ENCODE measurements around the gene CCDC34.

CCDC34 gene

GRCh38 chr11:27401280-27401832, 38.3 kb upstream of the CCDC34 start:
- no peaks in the 10 kb centered on the region for H3K27me3 ChIP-seq (ENCODE audit: low read depth)
- no peaks in the 10 kb centered on the region for H3K9me3 ChIP-seq
- no peak for DNase-seq (ENCODE audit: low spot score in 2 of 2)
- in situ Hi-C loops (cut with MboI; ENCODE audit: low sequenced_read_pairs): no loop called here
- no peak overlapping the region for H3K4me3 ChIP-seq
- peaks cover 17% of the 10 kb centered on the region for H3K4me1 ChIP-seq
- peaks cover 8% of the 10 kb centered on the region; the same call in 1 of the 2 replicates for H3K36me3 ChIP-seq (replicated peaks)

GRCh38 chr11:27398400-27398770, 35.4 kb upstream of the CCDC34 start:
- in situ Hi-C loops (cut with MboI; ENCODE audit: low sequenced_read_pairs): no loop called here

GRCh38 chr11:27397624-27398399, 34.8 kb upstream of the CCDC34 start:
- Histone ChIP-seq H3K36me3 (replicated peaks) (no peaks in the 10 kb centered on the region; the same call in 1 of the 2 replicates), H3K4me3 (no peak overlapping the region), H3K4me1 (peaks cover 52% of the 10 kb centered on the region), H3K27me3 (ENCODE audit: low read depth) (no peaks in the 10 kb centered on the region), H3K9me3 (no peaks in the 10 kb centered on the region)
- peak in 1 of 2 experiments; percentile 46 for DNase-seq (ENCODE audit: low spot score in 2 of 2)
- in situ Hi-C loops (cut with MboI; ENCODE audit: low sequenced_read_pairs): no loop called here

More at GRCh38 chr11:27398400-27398770, 35.4 kb upstream of the CCDC34 start:
- Histone ChIP-seq H3K9me3 (no peaks in the 10 kb centered on the region), H3K27me3 (ENCODE audit: low read depth) (no peaks in the 10 kb centered on the region), H3K4me3 (no peak overlapping the region), H3K4me1 (peaks cover 47% of the 10 kb centered on the region), H3K36me3 (replicated peaks) (no peaks in the 10 kb centered on the region; the same call in 1 of the 2 replicates)
- no peak for DNase-seq (ENCODE audit: low spot score in 2 of 2)

GRCh38 chr11:27396259-27396839, 33.3 kb upstream of the CCDC34 start:
- DNase-seq (ENCODE audit: low spot score in 2 of 2): no peak
- H3K4me3 ChIP-seq: no peak overlapping the region
- no peaks in the 10 kb centered on the region for H3K27me3 ChIP-seq (ENCODE audit: low read depth)
- peaks cover 4% of the 10 kb centered on the region; the same call in 1 of the 2 replicates for H3K36me3 ChIP-seq (replicated peaks)
- peaks cover 67% of the 10 kb centered on the region for H3K4me1 ChIP-seq
- H3K9me3 ChIP-seq: no peaks in the 10 kb centered on the region
- in situ Hi-C loops (cut with MboI; ENCODE audit: low sequenced_read_pairs): no loop called here

GRCh38 chr11:27395556-27396258, 32.7 kb upstream of the CCDC34 start:
- no peak overlapping the region for H3K4me3 ChIP-seq
- no peaks in the 10 kb centered on the region for H3K27me3 ChIP-seq (ENCODE audit: low read depth)
- no peaks in the 10 kb centered on the region for H3K9me3 ChIP-seq
- in situ Hi-C loops (cut with MboI; ENCODE audit: low sequenced_read_pairs): no loop called here
- H3K36me3 ChIP-seq (replicated peaks): peaks cover 4% of the 10 kb centered on the region; the same call in 1 of the 2 replicates
- DNase-seq (ENCODE audit: low spot score in 2 of 2): no peak
- peaks cover 71% of the 10 kb centered on the region for H3K4me1 ChIP-seq

- peaks cover 78% of the 10 kb centered on the region for H3K4me1 ChIP-seq
- in situ Hi-C loops (cut with MboI; ENCODE audit: low sequenced_read_pairs): no loop called here
- DNase-seq (ENCODE audit: low spot score in 2 of 2): no peak
- H3K36me3 ChIP-seq (replicated peaks): peaks cover 12% of the 10 kb centered on the region
- no peaks in the 10 kb centered on the region for H3K27me3 ChIP-seq (ENCODE audit: low read depth)
- no peaks in the 10 kb centered on the region for H3K9me3 ChIP-seq
- no peak overlapping the region for H3K4me3 ChIP-seq
These were observed 31.8 kb upstream of the CCDC34 start for GRCh38 chr11:27394781-27395228.

- Histone ChIP-seq H3K9me3 (no peaks in the 10 kb centered on the region), H3K27me3 (ENCODE audit: low read depth) (no peaks in the 10 kb centered on the region), H3K36me3 (replicated peaks) (peaks cover 15% of the 10 kb centered on the region), H3K4me3 (no peak overlapping the region), H3K4me1 (peaks cover 87% of the 10 kb centered on the region)
- in situ Hi-C loops (cut with MboI; ENCODE audit: low sequenced_read_pairs): no loop called here
- peak; percentile 27 to 79 for DNase-seq (ENCODE audit: low spot score in 2 of 2)
These were observed 29.5 kb upstream of the CCDC34 start for GRCh38 chr11:27392278-27393114.

GRCh38 chr11:27391331-27392015, 28.5 kb upstream of the CCDC34 start:
- in situ Hi-C loops (cut with MboI; ENCODE audit: low sequenced_read_pairs): no loop called here
- Histone ChIP-seq H3K4me3 (no peak overlapping the region), H3K27me3 (ENCODE audit: low read depth) (no peaks in the 10 kb centered on the region), H3K36me3 (replicated peaks) (peaks cover 15% of the 10 kb centered on the region), H3K4me1 (peaks cover 83% of the 10 kb centered on the region), H3K9me3 (no peaks in the 10 kb centered on the region)
- DNase-seq (ENCODE audit: low spot score in 2 of 2): no peak

GRCh38 chr11:27390318-27391295, 27.6 kb upstream of the CCDC34 start:
- DNase-seq (ENCODE audit: low spot score in 2 of 2): no peak
- Histone ChIP-seq H3K4me1 (peaks cover 74% of the 10 kb centered on the region), H3K4me3 (no peak overlapping the region), H3K27me3 (ENCODE audit: low read depth) (no peaks in the 10 kb centered on the region), H3K9me3 (no peaks in the 10 kb centered on the region), H3K36me3 (replicated peaks) (peaks cover 20% of the 10 kb centered on the region)
- in situ Hi-C loops (cut with MboI; ENCODE audit: low sequenced_read_pairs): no loop called here

- Histone ChIP-seq H3K27me3 (ENCODE audit: low read depth) (no peaks in the 10 kb centered on the region), H3K36me3 (replicated peaks) (peaks cover 34% of the 10 kb centered on the region), H3K9me3 (no peaks in the 10 kb centered on the region), H3K4me1 (peaks cover 57% of the 10 kb centered on the region), H3K4me3 (no peak overlapping the region)
- in situ Hi-C loops (cut with MboI; ENCODE audit: low sequenced_read_pairs): no loop called here
- DNase-seq (ENCODE audit: low spot score in 2 of 2): no peak
These were observed 25.9 kb upstream of the CCDC34 start for GRCh38 chr11:27388869-27389268.

- DNase-seq (ENCODE audit: low spot score in 2 of 2): no peak
- H3K4me3 ChIP-seq: no peak overlapping the region
- in situ Hi-C loops (cut with MboI; ENCODE audit: low sequenced_read_pairs): no loop called here
- H3K36me3 ChIP-seq (replicated peaks): peaks cover 41% of the 10 kb centered on the region
- H3K4me1 ChIP-seq: peaks cover 48% of the 10 kb centered on the region
- no peaks in the 10 kb centered on the region for H3K27me3 ChIP-seq (ENCODE audit: low read depth)
- H3K9me3 ChIP-seq: no peaks in the 10 kb centered on the region
These were observed 25.0 kb upstream of the CCDC34 start for GRCh38 chr11:27388001-27388400.

- Histone ChIP-seq H3K27me3 (ENCODE audit: low read depth) (no peaks in the 10 kb centered on the region), H3K36me3 (replicated peaks) (peaks cover 46% of the 10 kb centered on the region), H3K4me1 (peaks cover 42% of the 10 kb centered on the region), H3K4me3 (no peak overlapping the region), H3K9me3 (no peaks in the 10 kb centered on the region)
- in situ Hi-C loops (cut with MboI; ENCODE audit: low sequenced_read_pairs): no loop called here
- no peak for DNase-seq (ENCODE audit: low spot score in 2 of 2)
These were observed 24.3 kb upstream of the CCDC34 start for GRCh38 chr11:27387362-27387761.

Data from HAP-1 (cell line).